NT2/D1 (cell line): ENCODE data around the gene EHBP1L1.

Experiments used
- YY1 ChIP-seq: IDR thresholded peaks from 2 replicates; pipeline ENCODE4 v1.6.1; 2011; ENCODE audit not compliant: insufficient read length, insufficient read depth
- ZNF274 ChIP-seq: IDR thresholded peaks from 2 replicates; pipeline ENCODE4 v1.6.1; 2011; ENCODE audit warnings: mild to moderate bottlenecking, low read depth, low read length

DNA sequence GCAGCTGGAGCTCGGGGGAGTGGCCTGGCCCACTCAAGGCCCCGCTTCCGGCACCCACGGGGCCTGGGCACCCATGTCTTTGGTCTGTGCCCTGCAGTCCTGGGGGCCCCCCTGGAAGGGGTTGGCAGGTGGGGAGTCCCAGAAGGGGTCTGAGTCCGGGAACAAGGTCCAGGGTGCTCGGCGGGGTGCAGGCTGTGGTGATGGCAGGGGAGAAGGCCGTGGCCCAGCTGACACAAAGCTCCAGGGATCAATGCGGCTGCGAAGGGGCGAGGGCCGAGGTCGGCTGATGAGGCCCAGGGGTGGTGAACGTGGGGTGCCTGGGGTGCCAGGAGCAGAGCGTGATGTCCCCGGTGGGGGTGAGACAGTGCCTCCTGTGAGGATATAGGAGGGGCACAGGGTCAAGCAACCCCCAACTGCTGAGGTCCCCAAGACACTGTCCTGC is 22.4 kb downstream of the EHBP1L1 start:
- TF ChIP-seq YY1 (no peak), ZNF274 (no peak)
